Cardiac septum (tissue), 1 donor: ENCODE results near the gene SPATA31E1. TPM values are rescaled to one million over a fixed set of nuclear protein-coding genes. Genes with fewer than 3 reads are reported as not detected.
A peak's percentile ranks its signal among the peaks of the same experiment; 100 is the strongest.
"Not testable (repeated sequence)": the region's sequence is repeated elsewhere in the genome, so short reads cannot be mapped to it uniquely, and the experiment has no call there.

ENCODE experiments used
- DNase-seq: peaks from one replicate; pipeline ENCODE4 v3.0.0-alpha.2; 2020; ENCODE audit warnings: low spot score
- intact Hi-C: fragments of 100-400 bp; cut with DNase I; formaldehyde crosslinking; loops from one replicate; pipeline ENCODE4 v1.14.0; 2022
- total RNA-seq: library from RNA; stranded (reverse); fragmentation: NEBNext Ultra II Directional; extraction: Animal tissue kit (Norgen Biotek cat#: 25700); gene quantifications from one replicate; pipeline ENCODE4 v1.2.1, GENCODE V29; 2021
- donor health status: DM: no; HTN: no; CAD: no.

Gene SPATA31E1
- total RNA-seq, 1 donor from 2014 or later, result not detected

GRCh38 chr9:87909310-87910041, 26.8 kb downstream of the SPATA31E1 start:
- peak; percentile 60 for DNase-seq
- intact Hi-C loops, result no loop called here

DNA sequence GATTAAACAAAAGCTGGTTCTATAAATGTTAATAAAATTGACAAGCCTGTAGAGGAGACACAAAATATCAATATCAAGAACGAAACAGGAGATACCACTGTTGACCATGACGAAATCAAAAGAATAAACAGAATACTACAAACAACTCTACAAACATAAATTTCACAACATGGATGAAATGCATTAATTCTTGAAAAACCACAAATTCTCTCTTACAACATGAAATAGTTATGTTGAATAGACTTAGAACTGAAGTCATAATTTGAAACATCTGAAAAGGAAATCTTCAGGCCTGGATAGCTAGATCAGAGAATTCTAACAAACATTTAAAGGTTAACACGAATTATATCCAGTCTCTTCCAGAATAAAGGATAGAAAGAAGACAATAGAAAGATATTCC, 28.1 kb downstream of the SPATA31E1 start:
- DNase-seq, result no peak
- intact Hi-C loops, result no loop called here

DNA sequence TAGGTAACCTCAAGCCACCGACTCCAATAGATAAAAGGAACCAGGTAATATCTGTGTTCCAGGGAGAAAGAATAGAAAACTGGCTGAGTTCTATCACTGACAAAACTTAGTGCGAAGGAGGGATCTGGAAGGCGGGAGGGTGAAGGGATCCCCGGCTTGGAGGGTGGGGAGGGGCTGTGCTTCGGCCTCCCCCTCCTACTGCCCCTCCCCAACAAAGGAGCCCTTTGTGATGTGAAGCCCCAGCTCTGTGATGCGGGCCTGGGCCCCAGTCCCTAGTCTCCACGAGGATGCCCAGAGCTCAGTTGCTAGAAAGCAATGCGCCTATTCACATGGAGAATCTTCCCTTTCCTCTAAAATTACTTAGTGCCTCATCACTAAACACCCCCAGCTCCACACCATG, 35.0 kb downstream of the SPATA31E1 start, which contains the start of gene SPATA31C1:
TSS of gene SPATA31C1 (plus strand) at position 301 of the 400 bp plus-strand sequence.
- intact Hi-C loops, DNase-seq: not testable (repeated sequence)

- DNase-seq, intact Hi-C loops: not testable (repeated sequence)
These were observed 36.3 kb downstream of the SPATA31E1 start for GRCh38 chr9:87919013-87919412.

DNA sequence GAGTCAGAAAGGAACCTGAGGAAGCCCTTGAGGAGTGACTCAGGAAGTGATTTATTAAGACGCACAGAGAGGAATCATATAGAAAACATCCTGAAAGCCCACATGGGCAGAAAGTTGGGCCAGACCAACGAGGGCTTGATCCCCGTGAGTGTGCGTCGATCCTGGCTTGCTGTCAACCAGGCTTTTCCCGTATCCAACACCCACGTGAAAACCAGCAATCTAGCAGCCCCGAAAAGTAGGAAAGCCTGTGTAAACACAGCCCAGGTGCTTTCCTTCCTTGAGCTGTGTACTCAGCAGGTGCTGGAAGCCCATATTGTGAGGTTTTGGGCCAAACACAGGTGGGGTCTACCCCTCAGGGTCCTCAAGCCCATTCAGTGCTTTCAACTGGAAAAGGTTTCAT, 38.9 kb downstream of the SPATA31E1 start:
- not testable (repeated sequence) for DNase-seq

GRCh38 chr9:87923012-87923411, 40.3 kb downstream of the SPATA31E1 start:
- intact Hi-C loops, DNase-seq: not testable (repeated sequence)

More for the DNA sequence above, 38.9 kb downstream of the SPATA31E1 start:
- intact Hi-C loops, result not testable (repeated sequence)

- intact Hi-C loops, DNase-seq: not testable (repeated sequence)
These were observed 42.2 kb downstream of the SPATA31E1 start for GRCh38 chr9:87924851-87925250.

GRCh38 chr9:87929152-87929551, 46.5 kb downstream of the SPATA31E1 start:
- intact Hi-C loops, DNase-seq: not testable (repeated sequence)

- intact Hi-C loops, DNase-seq: not testable (repeated sequence)
These were observed 51.8 kb downstream of the SPATA31E1 start for GRCh38 chr9:87934444-87934843.

GRCh38 chr9:87937352-87937751, 54.7 kb downstream of the SPATA31E1 start:
- intact Hi-C loops, result not testable (repeated sequence)

GRCh38 chr9:87937918-87938317, 55.2 kb downstream of the SPATA31E1 start:
- DNase-seq, intact Hi-C loops: not testable (repeated sequence)

More at GRCh38 chr9:87937352-87937751, 54.7 kb downstream of the SPATA31E1 start:
- not testable (repeated sequence) for DNase-seq

- DNase-seq, intact Hi-C loops: not testable (repeated sequence)
These were observed 55.7 kb downstream of the SPATA31E1 start for GRCh38 chr9:87938336-87938735.

Other genes with a start within 250 kb of the SPATA31E1 start
- gene CTSL, start 156.8 kb upstream of the SPATA31E1 start, total RNA-seq, result 116 TPM
- not detected for gene SPATA31C1, start 35.1 kb downstream of the SPATA31E1 start, total RNA-seq
- gene CDK20, start 91.7 kb downstream of the SPATA31E1 start, total RNA-seq, result 1.8 TPM